H1 (cell line): ENCODE results near the gene SLC2A1. TPM values are rescaled to one million over a fixed set of nuclear protein-coding genes. Genes with fewer than 3 reads are reported as not detected.

Experiments
- BACH1 ChIP-seq: IDR thresholded peaks from 2 replicates; pipeline ENCODE4 v1.6.1; 2012; ENCODE audit warnings: low read length, improper control_type of control experiment
- BCL11A ChIP-seq, 2 experiments: IDR thresholded peaks; one replicate each; pipeline ENCODE4 v1.6.1; 2011; ENCODE audit warnings: low read depth in 2 of 2, low read length in 2 of 2, mild to moderate bottlenecking in 2 of 2
- BRCA1 ChIP-seq: IDR thresholded peaks from 2 replicates; pipeline ENCODE4 v1.6.1; 2012; ENCODE audit warnings: low read depth, low read length, improper control_type of control experiment
- CBX5 ChIP-seq: fragments of 300-800, 300-1000 bp; sonication (generic); IDR thresholded peaks from 2 replicates; pipeline ENCODE4 v1.7.1; 2016; ENCODE audit warnings: antibody characterized with exemption, low read length, low read depth
- CEBPB ChIP-seq: IDR thresholded peaks from 2 replicates; pipeline ENCODE4 v1.6.1; 2012; ENCODE audit warnings: low read depth, low read length
- FOSL1 ChIP-seq: IDR thresholded peaks from 2 replicates; pipeline ENCODE4 v1.6.1; 2011; ENCODE audit warnings: mild to moderate bottlenecking, low read depth, low read length, moderate library complexity; ENCODE audit not compliant: insufficient read depth
- GABPA ChIP-seq: IDR thresholded peaks from 2 replicates; pipeline ENCODE4 v1.6.1; 2011; ENCODE audit warnings: mild to moderate bottlenecking, low read length, moderate library complexity, borderline replicate concordance; ENCODE audit not compliant: insufficient read depth
- HDAC2 ChIP-seq, 2 experiments: fragments of 300-600 bp in 1 of 2; sonication (generic) in 1 of 2; IDR thresholded peaks; 2 replicates each; pipeline ENCODE4 v1.6.1; 2011 to 2012; ENCODE audit warnings: low read depth in 2 of 2, low read length in 2 of 2, mild to moderate bottlenecking in 2 of 2, moderate library complexity in 2 of 2, borderline replicate concordance in 1 of 2, inconsistent platforms in 1 of 2
- JUND ChIP-seq: IDR thresholded peaks from 2 replicates; pipeline ENCODE4 v1.6.1; 2011; ENCODE audit warnings: mild to moderate bottlenecking, improper control_type of control experiment, low read length
- MAX ChIP-seq: IDR thresholded peaks from 2 replicates; pipeline ENCODE4 v1.6.1; 2012; ENCODE audit warnings: inconsistent platforms
- RAD21 ChIP-seq, 2 experiments: IDR thresholded peaks in 1 of 2; conservative IDR thresholded peaks in 1 of 2; 2 replicates each; pipeline ENCODE4 v1.6.1; 2011; ENCODE audit warnings: low read depth in 2 of 2, low read length in 2 of 2, improper control_type of control experiment in 1 of 2, inconsistent platforms in 1 of 2, mild to moderate bottlenecking in 1 of 2, moderate library complexity in 1 of 2
- RFX5 ChIP-seq: IDR thresholded peaks from 2 replicates; pipeline ENCODE4 v1.6.1; 2011; ENCODE audit warnings: low read depth, low read length, improper control_type of control experiment, borderline replicate concordance
- RXRA ChIP-seq: IDR thresholded peaks from 2 replicates; pipeline ENCODE4 v1.6.1; 2011; ENCODE audit warnings: low read depth, mild to moderate bottlenecking, low read length, moderate library complexity; ENCODE audit not compliant: insufficient read depth
- SIN3A ChIP-seq, 2 experiments: IDR thresholded peaks in 1 of 2; conservative IDR thresholded peaks in 1 of 2; 2 replicates each; pipeline ENCODE4 v1.6.1; 2011 to 2012; ENCODE audit warnings: low read length in 2 of 2, improper control_type of control experiment in 1 of 2, low read depth in 1 of 2, mild to moderate bottlenecking in 1 of 2
- SP1 ChIP-seq: IDR thresholded peaks from 2 replicates; pipeline ENCODE4 v1.6.1; 2011; ENCODE audit warnings: low read depth, low read length
- SRF ChIP-seq: IDR thresholded peaks from 2 replicates; pipeline ENCODE4 v1.6.1; 2011; ENCODE audit warnings: mild to moderate bottlenecking, low read depth, low read length, moderate library complexity
- TBP ChIP-seq: IDR thresholded peaks from 2 replicates; pipeline ENCODE4 v1.6.1; 2011; ENCODE audit warnings: low read depth, low read length, improper control_type of control experiment
- USF2 ChIP-seq: IDR thresholded peaks from 2 replicates; pipeline ENCODE4 v1.6.1; 2011; ENCODE audit warnings: low read length, improper control_type of control experiment
- ZNF274 ChIP-seq: IDR thresholded peaks from 2 replicates; pipeline ENCODE4 v1.7.0; 2012; ENCODE audit warnings: low read length, borderline replicate concordance; ENCODE audit errors: extremely low read depth
- polyA plus RNA-seq, 7 experiments: library from polyadenylated mRNA; depleted of rRNA in 3 of 7; stranded (reverse) in 5 of 7; unstranded in 2 of 7; fragments of >200 nt in 5 of 7; fragments of 200-250 nt in 2 of 7; gene quantifications; 1 replicate in 5 of 7; 2 replicates in 1 of 7; 4 replicates in 1 of 7; pipeline versions ENCODE4 v1.2.1 to v1.2.3, GENCODE V29; 2011 to 2013; ENCODE audit warnings: missing spikeins in 2 of 7, mixed read lengths in 2 of 7
- total RNA-seq: library from RNA; stranded (reverse); fragmentation: NEBNext Ultra II Directional; extraction: Animal tissue kit (Norgen Biotek cat#: 25700); gene quantifications from 2 replicates; pipeline ENCODE4 v1.2.1, GENCODE V29; 2021

The SLC2A1 gene
- total and polyA plus RNA-seq, 2 of the 8 experiments (the other 6 are each of a cell fraction or from before 2014, with no cell fraction given), result 230 to 308 TPM

- 0 out of 2 replicates have a peak, but pooled peaks have one; percentile 13 for TF ChIP-seq GABPA
- peak; percentile 8; the same call in 1 of the 2 replicates for TF ChIP-seq SP1
- no peak for TF ChIP-seq ZNF274
- no peak for TF ChIP-seq RFX5
- TF ChIP-seq BACH1, result no peak
- no peak for TF ChIP-seq RXRA
- no peak for TF ChIP-seq RAD21 (IDR thresholded peaks at IDR 0.05 in 1 of 2, conservative IDR thresholded peaks at IDR 0.05 in 1 of 2; ENCODE audit: low read depth in 2 of 2, low read length in 2 of 2)
- no peak for TF ChIP-seq JUND
- peak; percentile 83 to 86; a peak in 3 of 4 replicates for TF ChIP-seq SIN3A (conservative IDR thresholded peaks at IDR 0.05 in 1 of 2, IDR thresholded peaks at IDR 0.05 in 1 of 2; ENCODE audit: low read depth in 1 of 2, low read length in 2 of 2)
- TF ChIP-seq HDAC2 (IDR thresholded peaks at IDR 0.05; ENCODE audit: borderline replicate concordance in 1 of 2, low read depth in 2 of 2, low read length in 2 of 2), result peak in 1 of 2 experiments; percentile 38; a peak in 1 of 4 replicates
- TF ChIP-seq SRF, result no peak
- TF ChIP-seq CBX5, result no peak
- TF ChIP-seq TBP, result peak; percentile 95
- TF ChIP-seq FOSL1, result 0 out of 2 replicates have a peak, but pooled peaks have one; percentile 9
- TF ChIP-seq BRCA1, result no peak
- no peak for TF ChIP-seq USF2
- TF ChIP-seq BCL11A (IDR thresholded peaks at IDR 0.05; ENCODE audit: low read depth in 2 of 2, low read length in 2 of 2), result no peak
- TF ChIP-seq MAX, result peak; percentile 55
- TF ChIP-seq CEBPB, result no peak
These were observed at the start of gene SLC2A1 (continued) for GRCh38 chr1:42958488-42959319.
